A673 (cell line): ENCODE data around the gene CASP5. TPM values are rescaled to one million over a fixed set of nuclear protein-coding genes. Genes with fewer than 3 reads are reported as not detected.

Experiments used
- BruUV-seq: library from RNA; stranded (reverse); fragments of 400-500 nt; replicated peaks from 2 replicates; lab custom pipeline; 2021; lab: Mats Ljungman, UMichigan
- CTCF ChIA-PET: fragments of 300-600 bp; sonication (Branson Sonifier 250); formaldehyde crosslinking; loops from one replicate; lab custom pipeline; 2022; ENCODE audit warnings: antibody characterized with exemption; lab: Charles Lee
- POLR2A ChIA-PET: fragments of 300-600 bp; sonication (Branson Sonifier 250); formaldehyde crosslinking; loops from one replicate; lab custom pipeline; 2022; ENCODE audit warnings: antibody characterized with exemption; ENCODE audit not compliant: low non-redundant PET; lab: Charles Lee
- DNase-seq: peaks from one replicate; pipeline ENCODE4 v3.0.0-alpha.2; 2015; ENCODE audit warnings: low spot score
- H3K27ac ChIP-seq: fragments of 200-600 bp; sonication (generic); 2 replicates; pipeline ENCODE4 v1.5.1; 2016; ENCODE audit warnings: mixed run types, low read depth, mild to moderate bottlenecking, mixed read lengths, antibody characterized with exemption, low read length; ENCODE audit not compliant: poor library complexity, severe bottlenecking
- H3K27me3 ChIP-seq: fragments of 200-600 bp; sonication (generic); replicated peaks from 2 replicates; pipeline ENCODE4 v1.6.1; 2017; ENCODE audit warnings: mixed run types, low read depth, mild to moderate bottlenecking, mixed read lengths, antibody characterized with exemption, low read length; ENCODE audit not compliant: insufficient read depth, poor library complexity
- H3K36me3 ChIP-seq: fragments of 200-600 bp; sonication (generic); 2 replicates; pipeline ENCODE4 v1.6.1; 2016; ENCODE audit warnings: mixed run types, mild to moderate bottlenecking, mixed read lengths, antibody characterized with exemption, low read length; ENCODE audit not compliant: insufficient read depth, poor library complexity, severe bottlenecking
- H3K4me1 ChIP-seq: fragments of 200-600 bp; sonication (generic); 2 replicates; pipeline ENCODE4 v1.6.1; 2017; ENCODE audit warnings: mixed run types, mild to moderate bottlenecking, mixed read lengths, antibody characterized with exemption, low read length; ENCODE audit not compliant: insufficient read depth, poor library complexity, severe bottlenecking
- H3K4me3 ChIP-seq: fragments of 200-600 bp; sonication (generic); 2 replicates; pipeline ENCODE4 v1.5.1; 2016; ENCODE audit warnings: low read depth, mixed run types, mild to moderate bottlenecking, mixed read lengths, low read length; ENCODE audit not compliant: poor library complexity, severe bottlenecking
- H3K9me3 ChIP-seq: fragments of 200-600 bp; sonication (generic); 2 replicates; pipeline ENCODE4 v1.6.1; 2016; ENCODE audit warnings: mixed run types, low read depth, mild to moderate bottlenecking, mixed read lengths, antibody characterized with exemption, low read length; ENCODE audit not compliant: poor library complexity, severe bottlenecking
- CTCF ChIP-seq: fragments of 300-800, 200-600 bp; sonication (generic); conservative IDR thresholded peaks from 2 replicates; pipeline ENCODE4 v1.5.1; 2017; ENCODE audit warnings: low read depth, mild to moderate bottlenecking, antibody characterized with exemption, low read length, moderate library complexity, mixed read lengths
- EZH2 ChIP-seq: fragments of 200-600 bp; sonication (generic); IDR thresholded peaks from 2 replicates; pipeline ENCODE4 v1.6.1; 2017; ENCODE audit warnings: borderline replicate concordance, low read depth, mild to moderate bottlenecking, mixed read lengths, antibody characterized with exemption, low read length; ENCODE audit not compliant: poor library complexity, severe bottlenecking
- intact Hi-C: fragments of 100-400 bp; cut with micrococcal nuclease; formaldehyde crosslinking; loops from one replicate; pipeline ENCODE4 v1.10.0; 2022; ENCODE audit not compliant: unreplicated experiment
- total RNA-seq: library from RNA; stranded (reverse); gene quantifications from 2 replicates; pipeline ENCODE4 v1.2.3, GENCODE V29; 2021

CASP5 gene
- total RNA-seq, 1 experiment from 2014 or later, result not detected

- no peak for DNase-seq
- Histone ChIP-seq H3K4me1 (no peaks in the 10 kb centered on the region), H3K9me3 (no peaks in the 10 kb centered on the region), H3K36me3 (no peaks in the 10 kb centered on the region), H3K27me3 (no peaks in the 10 kb centered on the region), H3K27ac (no peak overlapping the region), H3K4me3 (no peak overlapping the region)
- TF ChIP-seq CTCF (no peak), EZH2 (no peak)
- CTCF ChIA-PET, result no interaction called here
- BruUV-seq, result no TSS peak
- POLR2A ChIA-PET, result no interaction called here
- intact Hi-C loops, result no loop called here
These were observed 28.6 kb upstream of the CASP5 start for GRCh38 chr11:105051559-105051958.

- CTCF ChIA-PET, result no interaction called here
- DNase-seq, result no peak
- intact Hi-C loops, result no loop called here
- BruUV-seq, result no TSS peak
- POLR2A ChIA-PET, result no interaction called here
- no peak for TF ChIP-seq EZH2
- TF ChIP-seq CTCF, result no peak
- H3K9me3 ChIP-seq, result no peaks in the 10 kb centered on the region
- no peak overlapping the region for H3K4me3 ChIP-seq
- H3K27ac ChIP-seq, result no peak overlapping the region
- H3K27me3 ChIP-seq, result no peaks in the 10 kb centered on the region
- no peaks in the 10 kb centered on the region for H3K36me3 ChIP-seq
- H3K4me1 ChIP-seq, result peaks cover 7% of the 10 kb centered on the region
These were observed 26.5 kb upstream of the CASP5 start for GRCh38 chr11:105049481-105049880.

GRCh38 chr11:105046898-105047579 lies 24.1 kb upstream of the CASP5 start:
- Histone ChIP-seq H3K36me3 (no peaks in the 10 kb centered on the region), H3K27ac (no peak overlapping the region), H3K4me3 (no peak overlapping the region), H3K4me1 (peaks cover 15% of the 10 kb centered on the region), H3K9me3 (no peaks in the 10 kb centered on the region), H3K27me3 (no peaks in the 10 kb centered on the region)
- ChIA-PET POLR2A (no interaction called here), CTCF (no interaction called here)
- TF ChIP-seq EZH2, result no peak
- no peak for TF ChIP-seq CTCF
- DNase-seq, result peak; percentile 49
- intact Hi-C loops, result no loop called here
- BruUV-seq, result no TSS peak
